H9 (cell line): Measurements from ENCODE around the gene EPHA3. TPM values are rescaled to one million over a fixed set of nuclear protein-coding genes. Genes with fewer than 3 reads are reported as not detected.

ENCODE experiments used
- DNase-seq: peaks from one replicate; pipeline ENCODE4 v3.0.0-alpha.2; 2017
- H2AFZ ChIP-seq: one replicate; pipeline ENCODE4 v1.6.1; 2013; ENCODE audit warnings: mild to moderate bottlenecking, low read length, control low read depth, moderate library complexity
- H2AK5ac ChIP-seq: 2 replicates; pipeline ENCODE4 v1.6.1; 2013; ENCODE audit warnings: low read length, control low read depth, mixed read lengths; ENCODE audit not compliant: insufficient read length
- H2BK120ac ChIP-seq: one replicate; pipeline ENCODE4 v1.6.1; 2013; ENCODE audit warnings: low read depth, mild to moderate bottlenecking, low read length, control low read depth, inconsistent platforms; ENCODE audit not compliant: poor library complexity, severe bottlenecking
- H2BK12ac ChIP-seq: 2 replicates; pipeline ENCODE4 v1.6.1; 2013; ENCODE audit warnings: low read length, control low read depth, mixed read lengths, low read depth; ENCODE audit not compliant: insufficient read length
- H2BK15ac ChIP-seq: 2 replicates; pipeline ENCODE4 v1.6.1; 2013; ENCODE audit warnings: low read depth, low read length, control low read depth
- H2BK20ac ChIP-seq: one replicate; pipeline ENCODE4 v1.6.1; 2013; ENCODE audit warnings: low read depth, mild to moderate bottlenecking, low read length, control low read depth, inconsistent platforms; ENCODE audit not compliant: poor library complexity, severe bottlenecking
- H2BK5ac ChIP-seq: 2 replicates; pipeline ENCODE4 v1.6.1; 2013; ENCODE audit warnings: low read length, control low read depth, mixed read lengths; ENCODE audit not compliant: insufficient read length
- H3K14ac ChIP-seq: 2 replicates; pipeline ENCODE4 v1.6.1; 2013; ENCODE audit warnings: low read length, control low read depth; ENCODE audit not compliant: insufficient read depth
- H3K18ac ChIP-seq: 2 replicates; pipeline ENCODE4 v1.6.1; 2013; ENCODE audit warnings: low read depth, mild to moderate bottlenecking, mixed read lengths, low read length, control low read depth; ENCODE audit not compliant: insufficient read length
- H3K23ac ChIP-seq: 2 replicates; pipeline ENCODE4 v1.6.1; 2013; ENCODE audit warnings: low read length, control low read depth, mixed read lengths, low read depth; ENCODE audit not compliant: insufficient read length
- H3K23me2 ChIP-seq: 2 replicates; pipeline ENCODE4 v1.6.1; 2013; ENCODE audit warnings: low read depth, mild to moderate bottlenecking, mixed read lengths, low read length, control low read depth; ENCODE audit not compliant: insufficient read length, poor library complexity, severe bottlenecking
- H3K27ac ChIP-seq: 2 replicates; pipeline ENCODE4 v1.5.1; 2013; ENCODE audit warnings: low read length, control low read depth, mixed read lengths, low read depth; ENCODE audit not compliant: insufficient read length
- H3K27me3 ChIP-seq: 2 replicates; pipeline ENCODE4 v1.6.1; 2013; ENCODE audit warnings: low read length, control low read depth, inconsistent platforms; ENCODE audit not compliant: insufficient read depth
- H3K4ac ChIP-seq: 2 replicates; pipeline ENCODE4 v1.6.1; 2013; ENCODE audit warnings: low read depth, mild to moderate bottlenecking, control low read depth, inconsistent platforms, low read length, moderate library complexity
- H3K4me1 ChIP-seq: 2 replicates; pipeline ENCODE4 v1.6.1; 2013; ENCODE audit warnings: low read length, control low read depth, inconsistent platforms; ENCODE audit not compliant: insufficient read depth
- H3K4me2 ChIP-seq: 2 replicates; pipeline ENCODE4 v1.6.1; 2013; ENCODE audit warnings: low read length, control low read depth, mixed read lengths; ENCODE audit not compliant: insufficient read length, insufficient read depth
- H3K56ac ChIP-seq: 2 replicates; pipeline ENCODE4 v1.6.1; 2013; ENCODE audit warnings: low read depth, mild to moderate bottlenecking, mixed read lengths, low read length, control low read depth; ENCODE audit not compliant: insufficient read length
- H3K79me1 ChIP-seq: 2 replicates; pipeline ENCODE4 v1.6.1; 2013; ENCODE audit warnings: low read depth, mild to moderate bottlenecking, moderate library complexity, low read length, control low read depth, inconsistent platforms; ENCODE audit not compliant: insufficient read depth, poor library complexity, severe bottlenecking
- H3K79me2 ChIP-seq: 2 replicates; pipeline ENCODE4 v1.6.1; 2013; ENCODE audit warnings: low read length, control low read depth, inconsistent platforms; ENCODE audit not compliant: insufficient read depth
- H3K9ac ChIP-seq: 2 replicates; pipeline ENCODE4 v1.6.1; 2013; ENCODE audit warnings: low read length, control low read depth, mixed read lengths; ENCODE audit not compliant: insufficient read length; ENCODE audit errors: extremely low read depth
- H3K9me3 ChIP-seq: one replicate; pipeline ENCODE4 v1.6.1; 2013; ENCODE audit warnings: low read depth, low read length, inconsistent platforms; ENCODE audit not compliant: control insufficient read depth
- H3T11ph ChIP-seq: one replicate; pipeline ENCODE4 v1.6.1; 2013; ENCODE audit warnings: mild to moderate bottlenecking, low read length, control low read depth, inconsistent platforms
- H4K20me1 ChIP-seq: one replicate; pipeline ENCODE4 v1.6.1; 2013; ENCODE audit not compliant: control insufficient read depth, insufficient read length, insufficient read depth
- H4K5ac ChIP-seq: 2 replicates; pipeline ENCODE4 v1.6.1; 2013; ENCODE audit warnings: low read depth, mild to moderate bottlenecking, mixed read lengths, low read length, control low read depth; ENCODE audit not compliant: insufficient read length
- H4K8ac ChIP-seq: replicated peaks from 2 replicates; pipeline ENCODE4 v1.6.1; 2013; ENCODE audit warnings: low read length, control low read depth, mixed read lengths, low read depth; ENCODE audit not compliant: insufficient read length
- H4K91ac ChIP-seq: 2 replicates; pipeline ENCODE4 v1.6.1; 2013; ENCODE audit warnings: low read depth, mild to moderate bottlenecking, moderate library complexity, mixed read lengths, low read length, control low read depth; ENCODE audit not compliant: insufficient read length
- H3K27ac Mint-ChIP-seq, 3 experiments: 2 replicates in 2 of 3; 3 replicates in 1 of 3; pipeline ENCODE4 v1.8.0; 2020 to 2021; ENCODE audit warnings: mixed read lengths in 3 of 3, mild to moderate bottlenecking in 1 of 3, moderate library complexity in 1 of 3
- H3K27me3 Mint-ChIP-seq: 2 replicates; pipeline ENCODE4 v1.8.0; 2021; ENCODE audit warnings: low read depth, mild to moderate bottlenecking, moderate library complexity, mixed read lengths
- H3K36me3 Mint-ChIP-seq, 3 experiments: 2 replicates in 2 of 3; 3 replicates in 1 of 3; pipeline ENCODE4 v1.8.0; 2020 to 2021; ENCODE audit warnings: low read depth in 3 of 3, mixed read lengths in 3 of 3; ENCODE audit not compliant: insufficient read depth in 1 of 3
- H3K4me1 Mint-ChIP-seq, 2 experiments: 2 replicates each; pipeline ENCODE4 v1.8.0; 2020; ENCODE audit warnings: mixed read lengths in 2 of 2
- H3K4me3 Mint-ChIP-seq, 2 experiments: 2 replicates in 1 of 2; 3 replicates in 1 of 2; pipeline ENCODE4 v1.8.0; 2020 to 2021; ENCODE audit warnings: mild to moderate bottlenecking in 2 of 2, mixed read lengths in 2 of 2, moderate library complexity in 1 of 2
- H3K9me3 Mint-ChIP-seq, 2 experiments: 2 replicates in 1 of 2; 3 replicates in 1 of 2; pipeline ENCODE4 v1.8.0; 2020; ENCODE audit warnings: mild to moderate bottlenecking in 2 of 2, mixed read lengths in 2 of 2, moderate library complexity in 1 of 2
- WGBS: extraction: QIAGEN DNeasy Blood & Tissue Kit; methylation state at CpG from one replicate; pipeline ENCODE4 v1.1.7; 2013; ENCODE audit warnings: missing lambda C conversion rate, low lambda C conversion rate, mixed read lengths; ENCODE audit not compliant: insufficient read length; ENCODE audit errors: extremely low coverage; 5-methylcytosine and 5-hydroxymethylcytosine counted together
- total RNA-seq: library from RNA; stranded (reverse); gene quantifications from 2 replicates; pipeline ENCODE4 v1.2.1, GENCODE V29; 2021
- TF ChIP-seq, protein P1 (sequence below): fragments of 200-600 bp; sonication (generic); conservative IDR thresholded peaks from 3 replicates; pipeline ENCODE4 v1.8.0; 2021; ENCODE audit warnings: antibody characterized with exemption, mild to moderate bottlenecking

The EPHA3 gene
- total RNA-seq, 1 experiment from 2014 or later = 0.66 TPM

DNA sequence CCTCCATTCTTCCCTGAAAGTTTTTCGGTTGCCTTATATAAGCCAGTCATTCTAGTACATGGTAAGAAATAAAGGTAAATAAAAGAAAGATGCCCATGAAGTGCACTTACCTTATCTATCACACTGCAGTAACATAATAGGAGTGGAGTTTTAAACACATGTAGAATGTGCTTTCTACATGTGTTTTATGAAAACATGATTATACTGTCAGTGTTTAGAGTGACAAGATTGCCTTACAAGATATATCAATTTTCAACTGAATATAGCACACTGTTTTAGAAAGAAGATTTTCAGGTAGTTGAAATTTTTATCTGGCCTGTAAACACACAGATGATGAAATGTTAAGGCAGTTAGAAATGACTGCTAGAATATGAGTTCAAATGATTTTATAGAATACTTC lies 219.6 kb downstream of the EPHA3 start:
- DNase-seq = no peak
- TF ChIP-seq, protein P1, sequence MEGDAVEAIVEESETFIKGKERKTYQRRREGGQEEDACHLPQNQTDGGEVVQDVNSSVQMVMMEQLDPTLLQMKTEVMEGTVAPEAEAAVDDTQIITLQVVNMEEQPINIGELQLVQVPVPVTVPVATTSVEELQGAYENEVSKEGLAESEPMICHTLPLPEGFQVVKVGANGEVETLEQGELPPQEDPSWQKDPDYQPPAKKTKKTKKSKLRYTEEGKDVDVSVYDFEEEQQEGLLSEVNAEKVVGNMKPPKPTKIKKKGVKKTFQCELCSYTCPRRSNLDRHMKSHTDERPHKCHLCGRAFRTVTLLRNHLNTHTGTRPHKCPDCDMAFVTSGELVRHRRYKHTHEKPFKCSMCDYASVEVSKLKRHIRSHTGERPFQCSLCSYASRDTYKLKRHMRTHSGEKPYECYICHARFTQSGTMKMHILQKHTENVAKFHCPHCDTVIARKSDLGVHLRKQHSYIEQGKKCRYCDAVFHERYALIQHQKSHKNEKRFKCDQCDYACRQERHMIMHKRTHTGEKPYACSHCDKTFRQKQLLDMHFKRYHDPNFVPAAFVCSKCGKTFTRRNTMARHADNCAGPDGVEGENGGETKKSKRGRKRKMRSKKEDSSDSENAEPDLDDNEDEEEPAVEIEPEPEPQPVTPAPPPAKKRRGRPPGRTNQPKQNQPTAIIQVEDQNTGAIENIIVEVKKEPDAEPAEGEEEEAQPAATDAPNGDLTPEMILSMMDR = no peak
- Histone ChIP-seq H2BK12ac (no peak overlapping the region), H3K79me1 (no peaks in the 10 kb centered on the region), H4K8ac (no peak overlapping the region), H2AFZ (no peak overlapping the region), H3K14ac (no peak overlapping the region), H3K4me2 (no peak overlapping the region), H3T11ph (no peak overlapping the region), H4K91ac (no peak overlapping the region), H2BK5ac (no peak overlapping the region), H3K4ac (no peak overlapping the region), H3K27me3 (no peaks in the 10 kb centered on the region), H3K9ac (no peak overlapping the region), H4K20me1 (no peaks in the 10 kb centered on the region), H3K18ac (no peak overlapping the region), H3K4me1 (no peaks in the 10 kb centered on the region; the same call in 1 of the 2 replicates), H3K79me2 (no peaks in the 10 kb centered on the region), H2AK5ac (no peak overlapping the region), H4K5ac (no peak overlapping the region), H2BK20ac (no peak overlapping the region), H2BK120ac (no peak overlapping the region), H3K23me2 (no peaks in the 10 kb centered on the region), H3K23ac (no peak overlapping the region), H3K9me3 (no peaks in the 10 kb centered on the region), H3K27ac (no peak overlapping the region), H2BK15ac (no peak overlapping the region), H3K56ac (no peak overlapping the region)
- no CpG with 5 or more reads among the region's 1 CpG for WGBS
- H3K36me3 Mint-ChIP-seq = no peaks in the 10 kb centered on the region; a peak in 1 of 7 replicates
- H3K27me3 Mint-ChIP-seq = no peaks in the 10 kb centered on the region
- no peak overlapping the region for H3K27ac Mint-ChIP-seq
- H3K4me3 Mint-ChIP-seq = no peak overlapping the region
- H3K4me1 Mint-ChIP-seq = peaks cover 12 to 16% of the 10 kb centered on the region in 2 experiments
- H3K9me3 Mint-ChIP-seq = no peaks in the 10 kb centered on the region
